Thyroid gland (tissue), 4 donors: Measurements from ENCODE around the gene PLCB1.

ENCODE experiments used
- POLR2A ChIP-seq, 2 donors: fragments of 450-650 bp; IDR thresholded peaks; one replicate each; pipeline ENCODE4 v1.6.1; 2017; ENCODE audit warnings: antibody characterized with exemption in 2 of 2, mild to moderate bottlenecking in 2 of 2, moderate library complexity in 1 of 2
- TF ChIP-seq, protein P1 (sequence below), 6 experiments: fragments of 200-600 bp in 3 of 6; fragments of 450-650 bp in 3 of 6; sonication (generic) in 3 of 6; IDR thresholded peaks; one replicate each; pipeline ENCODE4 v1.5.1; 2016 to 2019; ENCODE audit warnings: antibody characterized with exemption in 6 of 6, mild to moderate bottlenecking in 2 of 6, inconsistent platforms in 1 of 6, moderate library complexity in 1 of 6

DNA sequence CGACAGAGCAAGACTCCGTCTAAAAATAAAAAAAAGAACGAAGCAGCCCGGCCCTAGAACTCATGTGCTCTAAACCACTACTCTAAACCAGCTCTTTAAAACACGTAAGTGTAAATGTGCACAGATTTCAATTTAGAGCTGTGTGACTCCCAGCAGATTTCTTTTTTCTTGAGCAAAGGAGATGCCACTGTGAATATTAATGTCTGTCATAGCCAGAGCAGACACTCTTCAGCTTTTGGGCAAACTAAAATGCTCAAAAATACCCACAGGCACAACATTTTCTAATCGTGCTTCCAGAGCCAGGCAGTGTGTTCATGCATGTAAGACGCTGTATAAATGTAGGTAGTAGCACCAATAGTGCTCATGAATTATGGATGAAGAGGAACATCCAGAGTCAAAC lies 717.9 kb downstream of the PLCB1 start:
- TF ChIP-seq, protein P1, sequence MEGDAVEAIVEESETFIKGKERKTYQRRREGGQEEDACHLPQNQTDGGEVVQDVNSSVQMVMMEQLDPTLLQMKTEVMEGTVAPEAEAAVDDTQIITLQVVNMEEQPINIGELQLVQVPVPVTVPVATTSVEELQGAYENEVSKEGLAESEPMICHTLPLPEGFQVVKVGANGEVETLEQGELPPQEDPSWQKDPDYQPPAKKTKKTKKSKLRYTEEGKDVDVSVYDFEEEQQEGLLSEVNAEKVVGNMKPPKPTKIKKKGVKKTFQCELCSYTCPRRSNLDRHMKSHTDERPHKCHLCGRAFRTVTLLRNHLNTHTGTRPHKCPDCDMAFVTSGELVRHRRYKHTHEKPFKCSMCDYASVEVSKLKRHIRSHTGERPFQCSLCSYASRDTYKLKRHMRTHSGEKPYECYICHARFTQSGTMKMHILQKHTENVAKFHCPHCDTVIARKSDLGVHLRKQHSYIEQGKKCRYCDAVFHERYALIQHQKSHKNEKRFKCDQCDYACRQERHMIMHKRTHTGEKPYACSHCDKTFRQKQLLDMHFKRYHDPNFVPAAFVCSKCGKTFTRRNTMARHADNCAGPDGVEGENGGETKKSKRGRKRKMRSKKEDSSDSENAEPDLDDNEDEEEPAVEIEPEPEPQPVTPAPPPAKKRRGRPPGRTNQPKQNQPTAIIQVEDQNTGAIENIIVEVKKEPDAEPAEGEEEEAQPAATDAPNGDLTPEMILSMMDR (IDR thresholded peaks at IDR 0.05), result no peak
- no peak for TF ChIP-seq POLR2A (IDR thresholded peaks at IDR 0.05)
